ENCODE results near the gene UBP1. TPM values are rescaled to one million over a fixed set of nuclear protein-coding genes. Genes with fewer than 3 reads are reported as not detected.

UBP1 gene
- total and polyA plus RNA-seq, 9 of the 15 experiments (the other 6 are each of a cell fraction or from before 2014, with no cell fraction given): 13.6 to 143 (median 79.6) TPM

GRCh38 chr3:33441225-33441976 lies 1.2 kb upstream of the UBP1 start (continued):
- TF ChIP-seq, protein P1, sequence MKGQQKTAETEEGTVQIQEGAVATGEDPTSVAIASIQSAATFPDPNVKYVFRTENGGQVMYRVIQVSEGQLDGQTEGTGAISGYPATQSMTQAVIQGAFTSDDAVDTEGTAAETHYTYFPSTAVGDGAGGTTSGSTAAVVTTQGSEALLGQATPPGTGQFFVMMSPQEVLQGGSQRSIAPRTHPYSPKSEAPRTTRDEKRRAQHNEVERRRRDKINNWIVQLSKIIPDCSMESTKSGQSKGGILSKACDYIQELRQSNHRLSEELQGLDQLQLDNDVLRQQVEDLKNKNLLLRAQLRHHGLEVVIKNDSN (CRISPR knock-in tag; IDR thresholded peaks at IDR 0.05): no peak
- TF ChIP-seq CTCFL (IDR thresholded peaks at IDR 0.05; ENCODE audit: borderline replicate concordance, insufficient read depth, low read depth, low read length, poor library complexity, severe bottlenecking) (no peak), DIDO1 (tag; IDR thresholded peaks at IDR 0.05; ENCODE audit: low read depth) (no peak), ETV6 (IDR thresholded peaks at IDR 0.05; ENCODE audit: borderline replicate concordance in 1 of 2, low read depth in 2 of 2, low read length in 1 of 2) (peak in 1 of 2 experiments; percentile 29; a peak in 1 of 4 replicates), ETV6 (CRISPR knock-in tag; IDR thresholded peaks at IDR 0.05; ENCODE audit: borderline replicate concordance) (0 out of 2 replicates have a peak, but pooled peaks have one; percentile 26), PTTG1 (tag; IDR thresholded peaks at IDR 0.05; ENCODE audit: low read depth) (no peak), TRIM24 (IDR thresholded peaks at IDR 0.05) (peak; percentile 11 to 15; a peak in 1 of 4 replicates), ZBED1 (IDR thresholded peaks at IDR 0.05) (peak; percentile 10; the same call in 1 of the 2 replicates), ILF3 (IDR thresholded peaks at IDR 0.05; ENCODE audit: borderline replicate concordance) (no peak), HMGN3 (IDR thresholded peaks at IDR 0.05; ENCODE audit: borderline replicate concordance, extremely low read depth, insufficient read length, low read depth, low read length) (no peak), RBM34 (IDR thresholded peaks at IDR 0.05; ENCODE audit: borderline replicate concordance, insufficient read depth, low read length) (no peak), ZNF354B (CRISPR knock-in tag; IDR thresholded peaks at IDR 0.05) (no peak), ZNF639 (CRISPR knock-in tag; conservative IDR thresholded peaks at IDR 0.05 in 1 of 2, IDR thresholded peaks at IDR 0.05 in 1 of 2) (no peak), BRF1 (IDR thresholded peaks at IDR 0.05; ENCODE audit: borderline replicate concordance, extremely low read depth, insufficient read length) (no peak), MYBL2 (IDR thresholded peaks at IDR 0.05; ENCODE audit: low read depth) (no peak), MYBL2 (CRISPR knock-in tag; IDR thresholded peaks at IDR 0.05; ENCODE audit: borderline replicate concordance) (no peak), SAFB2 (IDR thresholded peaks at IDR 0.05; ENCODE audit: borderline replicate concordance, low read depth, low read length, severe bottlenecking) (no peak), E2F1 (CRISPR knock-in tag; IDR thresholded peaks at IDR 0.05) (no peak), PTBP1 (IDR thresholded peaks at IDR 0.05; ENCODE audit: low read depth, low read length) (no peak), PML (IDR thresholded peaks at IDR 0.05; ENCODE audit: low read length) (no peak; the same call in 1 of the 2 replicates), ZNF644 (tag; IDR thresholded peaks at IDR 0.05; ENCODE audit: low read depth) (no peak)
- TF ChIP-seq, protein P2, sequence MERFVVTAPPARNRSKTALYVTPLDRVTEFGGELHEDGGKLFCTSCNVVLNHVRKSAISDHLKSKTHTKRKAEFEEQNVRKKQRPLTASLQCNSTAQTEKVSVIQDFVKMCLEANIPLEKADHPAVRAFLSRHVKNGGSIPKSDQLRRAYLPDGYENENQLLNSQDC (CRISPR knock-in tag; IDR thresholded peaks at IDR 0.05): no peak
